GM23338 (cell line): Measurements from ENCODE around the gene RCAN1. TPM values are rescaled to one million over a fixed set of nuclear protein-coding genes. Genes with fewer than 3 reads are reported as not detected.

ENCODE experiments used
- ATAC-seq: fragments of 200-7000 bp; cut with Tn5 transposase; 3 replicates; pipeline ENCODE4 v1.9.1; 2020
- DNase-seq: peaks from one replicate; pipeline ENCODE4 v3.0.0-alpha.2; 2015; ENCODE audit warnings: low spot score
- H2AFZ ChIP-seq: fragments of 200-600 bp; sonication (generic); 2 replicates; pipeline ENCODE4 v1.8.0; 2016; ENCODE audit warnings: antibody characterized with exemption, mild to moderate bottlenecking, moderate library complexity
- H3F3A ChIP-seq: fragments of 200-600 bp; sonication (generic); replicated peaks from 2 replicates; pipeline ENCODE4 v1.8.0; 2017; ENCODE audit warnings: antibody characterized with exemption, mixed run types, low read depth
- H3K27ac ChIP-seq: fragments of 200-600 bp; sonication (generic); 2 replicates; pipeline ENCODE4 v1.6.1; 2016; ENCODE audit warnings: low read depth
- H3K27me3 ChIP-seq: fragments of 200-600 bp; sonication (generic); 2 replicates; pipeline ENCODE4 v1.8.0; 2016; ENCODE audit warnings: mild to moderate bottlenecking, mixed run types, moderate library complexity; ENCODE audit not compliant: insufficient read depth
- H3K36me3 ChIP-seq: fragments of 200-600 bp; sonication (generic); 2 replicates; pipeline ENCODE4 v1.8.0; 2016; ENCODE audit warnings: mild to moderate bottlenecking; ENCODE audit not compliant: insufficient read depth
- H3K4me1 ChIP-seq: fragments of 200-600 bp; sonication (generic); 2 replicates; pipeline ENCODE4 v1.8.0; 2016; ENCODE audit warnings: mild to moderate bottlenecking, moderate library complexity; ENCODE audit not compliant: insufficient read depth
- H3K4me2 ChIP-seq: fragments of 200-600 bp; sonication (generic); 2 replicates; pipeline ENCODE4 v1.7.1; 2017; ENCODE audit warnings: mixed run types
- H3K4me3 ChIP-seq: fragments of 200-600 bp; sonication (generic); 2 replicates; pipeline ENCODE4 v1.6.1; 2016; ENCODE audit warnings: mixed run types
- H3K79me2 ChIP-seq: fragments of 200-600 bp; sonication (generic); replicated peaks from 2 replicates; pipeline ENCODE4 v1.8.0; 2017; ENCODE audit warnings: mild to moderate bottlenecking; ENCODE audit not compliant: insufficient read depth
- H3K9me2 ChIP-seq: fragments of 200-600 bp; sonication (generic); 2 replicates; pipeline ENCODE4 v1.8.0; 2017; ENCODE audit not compliant: insufficient read depth
- H4K20me1 ChIP-seq: fragments of 200-600 bp; sonication (generic); replicated peaks from 2 replicates; pipeline ENCODE4 v1.8.0; 2017; ENCODE audit warnings: mild to moderate bottlenecking; ENCODE audit not compliant: insufficient read depth
- H3K27ac Mint-ChIP-seq: 2 replicates; pipeline ENCODE4 v1.8.0; 2020; ENCODE audit warnings: inconsistent platforms, mild to moderate bottlenecking, moderate library complexity, mixed read lengths
- H3K27me3 Mint-ChIP-seq: 3 replicates; pipeline ENCODE4 v1.8.0; 2022; ENCODE audit warnings: low read depth, mild to moderate bottlenecking, moderate library complexity, mixed read lengths, inconsistent platforms; ENCODE audit not compliant: insufficient read depth, poor library complexity
- H3K36me3 Mint-ChIP-seq: 3 replicates; pipeline ENCODE4 v1.8.0; 2021; ENCODE audit warnings: low read depth, mild to moderate bottlenecking, inconsistent platforms, moderate library complexity, mixed read lengths
- H3K4me1 Mint-ChIP-seq: 3 replicates; pipeline ENCODE4 v1.8.0; 2020; ENCODE audit warnings: mild to moderate bottlenecking, inconsistent platforms, mixed read lengths
- H3K4me3 Mint-ChIP-seq: 3 replicates; pipeline ENCODE4 v1.8.0; 2021; ENCODE audit warnings: moderate library complexity, mild to moderate bottlenecking, inconsistent platforms, mixed read lengths
- H3K9me3 Mint-ChIP-seq: 3 replicates; pipeline ENCODE4 v1.8.0; 2020; ENCODE audit warnings: moderate library complexity, mild to moderate bottlenecking, inconsistent platforms, mixed read lengths
- CREB1 ChIP-seq: fragments of 250-450 bp; sonication (Bioruptor Pico); IDR thresholded peaks from 2 replicates; pipeline ENCODE4 v1.5.0; 2020; ENCODE audit warnings: low read depth, mild to moderate bottlenecking, moderate library complexity
- ETS1 ChIP-seq: IDR thresholded peaks from 2 replicates; pipeline ENCODE4 v1.6.1; 2016; ENCODE audit warnings: antibody characterized with exemption
- EZH2 ChIP-seq: fragments of 200-600 bp; sonication (generic); IDR thresholded peaks from one replicate; pipeline ENCODE4 v1.8.0; 2017; ENCODE audit warnings: antibody characterized with exemption, mild to moderate bottlenecking, low read depth; ENCODE audit not compliant: unreplicated experiment
- EZH2phosphoT487 ChIP-seq: fragments of 200-600 bp; sonication (generic); IDR thresholded peaks from one replicate; pipeline ENCODE4 v1.8.1; 2018; ENCODE audit warnings: antibody characterized with exemption; ENCODE audit not compliant: unreplicated experiment
- JUNB ChIP-seq: IDR thresholded peaks from one replicate; pipeline ENCODE4 v1.6.1; 2016; ENCODE audit warnings: antibody characterized with exemption; ENCODE audit not compliant: unreplicated experiment
- POLR2AphosphoS5 ChIP-seq: IDR thresholded peaks from 2 replicates; pipeline ENCODE4 v1.6.1; 2016; ENCODE audit warnings: antibody characterized with exemption, low read depth
- STAT1 ChIP-seq: IDR thresholded peaks from one replicate; pipeline ENCODE4 v1.6.1; 2016; ENCODE audit warnings: antibody characterized with exemption; ENCODE audit not compliant: unreplicated experiment
- ZNF331 ChIP-seq: fragments of 250-450 bp; sonication (Bioruptor Pico); IDR thresholded peaks from 2 replicates; pipeline ENCODE4 v1.5.0; 2020; ENCODE audit warnings: low read depth, mild to moderate bottlenecking, moderate library complexity
- polyA plus RNA-seq: library from polyadenylated mRNA; unstranded; fragments of >200 nt; fragmentation: Nextera tagmentation; extraction: Ambion mirVana; gene quantifications from 2 replicates; pipeline ENCODE4 v1.2.1, GENCODE V29; 2016
- total RNA-seq: library from RNA; depleted of rRNA; stranded (reverse); fragments of >200 nt; shearing (Covaris generic); gene quantifications from 2 replicates; pipeline ENCODE4 v1.2.3, GENCODE V29; 2014
- TF ChIP-seq, protein P1 (sequence below), 2 experiments: fragments of 200-600 bp in 1 of 2; sonication (generic) in 1 of 2; conservative IDR thresholded peaks; 2 replicates each; pipeline versions ENCODE4 v1.5.1 to v1.6.1; 2016 to 2017; ENCODE audit warnings: antibody characterized with exemption in 2 of 2, low read depth in 2 of 2, mild to moderate bottlenecking in 2 of 2, moderate library complexity in 1 of 2
- TF ChIP-seq, protein P2 (sequence below): IDR thresholded peaks from one replicate; pipeline ENCODE4 v1.6.1; 2018; ENCODE audit warnings: antibody characterized with exemption; ENCODE audit not compliant: unreplicated experiment

Gene RCAN1
- total and polyA plus RNA-seq, 2 experiments from 2014 or later, result 3.7 to 5.2 TPM

DNA sequence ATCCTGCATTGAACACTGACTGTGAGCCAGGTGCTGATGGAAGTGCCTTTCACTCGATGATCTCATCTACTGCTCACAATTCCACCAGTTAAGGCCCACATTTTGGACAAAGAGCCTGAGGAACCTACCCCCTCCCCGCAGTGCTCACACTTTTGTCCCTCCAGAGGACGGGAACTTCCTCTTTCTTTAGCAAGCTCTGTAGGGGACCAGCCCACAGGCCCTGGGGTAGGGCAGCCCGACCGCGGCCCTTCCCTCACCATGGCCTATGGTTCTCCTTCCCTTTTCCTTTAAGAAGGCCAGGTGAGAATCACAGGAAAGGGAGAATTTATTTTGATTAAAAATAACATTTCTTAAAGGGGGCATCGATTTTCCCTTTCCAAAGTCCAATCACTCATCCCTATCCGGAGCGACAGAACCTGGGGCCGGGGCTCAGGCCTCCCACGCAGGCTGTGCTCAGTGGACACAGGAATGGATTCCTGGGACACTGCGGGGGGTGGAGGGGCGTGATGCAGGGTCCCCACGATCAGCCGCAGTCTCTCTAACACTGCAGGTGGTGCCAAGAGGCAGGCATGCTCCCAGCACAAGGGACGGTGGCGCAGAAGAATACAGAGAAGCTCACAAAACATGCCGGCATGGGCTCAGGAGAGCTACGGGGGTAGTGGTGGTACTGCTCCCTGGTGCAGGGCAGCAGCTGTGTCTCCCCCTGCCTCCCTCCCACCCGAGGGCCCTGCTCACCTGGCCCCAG lies 94.0 kb downstream of the RCAN1 start:
- H2AFZ ChIP-seq, result 0 out of 2 replicates have a peak overlapping the region, but pooled peaks have one; percentile 56
- H4K20me1 ChIP-seq, result no peaks in the 10 kb centered on the region
- TF ChIP-seq POLR2AphosphoS5, result no peak
- no peak for TF ChIP-seq EZH2
- TF ChIP-seq ETS1, result no peak
- TF ChIP-seq, protein P1, sequence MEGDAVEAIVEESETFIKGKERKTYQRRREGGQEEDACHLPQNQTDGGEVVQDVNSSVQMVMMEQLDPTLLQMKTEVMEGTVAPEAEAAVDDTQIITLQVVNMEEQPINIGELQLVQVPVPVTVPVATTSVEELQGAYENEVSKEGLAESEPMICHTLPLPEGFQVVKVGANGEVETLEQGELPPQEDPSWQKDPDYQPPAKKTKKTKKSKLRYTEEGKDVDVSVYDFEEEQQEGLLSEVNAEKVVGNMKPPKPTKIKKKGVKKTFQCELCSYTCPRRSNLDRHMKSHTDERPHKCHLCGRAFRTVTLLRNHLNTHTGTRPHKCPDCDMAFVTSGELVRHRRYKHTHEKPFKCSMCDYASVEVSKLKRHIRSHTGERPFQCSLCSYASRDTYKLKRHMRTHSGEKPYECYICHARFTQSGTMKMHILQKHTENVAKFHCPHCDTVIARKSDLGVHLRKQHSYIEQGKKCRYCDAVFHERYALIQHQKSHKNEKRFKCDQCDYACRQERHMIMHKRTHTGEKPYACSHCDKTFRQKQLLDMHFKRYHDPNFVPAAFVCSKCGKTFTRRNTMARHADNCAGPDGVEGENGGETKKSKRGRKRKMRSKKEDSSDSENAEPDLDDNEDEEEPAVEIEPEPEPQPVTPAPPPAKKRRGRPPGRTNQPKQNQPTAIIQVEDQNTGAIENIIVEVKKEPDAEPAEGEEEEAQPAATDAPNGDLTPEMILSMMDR (conservative IDR thresholded peaks at IDR 0.05; ENCODE audit: low read depth in 2 of 2), result no peak
- TF ChIP-seq, protein P2, sequence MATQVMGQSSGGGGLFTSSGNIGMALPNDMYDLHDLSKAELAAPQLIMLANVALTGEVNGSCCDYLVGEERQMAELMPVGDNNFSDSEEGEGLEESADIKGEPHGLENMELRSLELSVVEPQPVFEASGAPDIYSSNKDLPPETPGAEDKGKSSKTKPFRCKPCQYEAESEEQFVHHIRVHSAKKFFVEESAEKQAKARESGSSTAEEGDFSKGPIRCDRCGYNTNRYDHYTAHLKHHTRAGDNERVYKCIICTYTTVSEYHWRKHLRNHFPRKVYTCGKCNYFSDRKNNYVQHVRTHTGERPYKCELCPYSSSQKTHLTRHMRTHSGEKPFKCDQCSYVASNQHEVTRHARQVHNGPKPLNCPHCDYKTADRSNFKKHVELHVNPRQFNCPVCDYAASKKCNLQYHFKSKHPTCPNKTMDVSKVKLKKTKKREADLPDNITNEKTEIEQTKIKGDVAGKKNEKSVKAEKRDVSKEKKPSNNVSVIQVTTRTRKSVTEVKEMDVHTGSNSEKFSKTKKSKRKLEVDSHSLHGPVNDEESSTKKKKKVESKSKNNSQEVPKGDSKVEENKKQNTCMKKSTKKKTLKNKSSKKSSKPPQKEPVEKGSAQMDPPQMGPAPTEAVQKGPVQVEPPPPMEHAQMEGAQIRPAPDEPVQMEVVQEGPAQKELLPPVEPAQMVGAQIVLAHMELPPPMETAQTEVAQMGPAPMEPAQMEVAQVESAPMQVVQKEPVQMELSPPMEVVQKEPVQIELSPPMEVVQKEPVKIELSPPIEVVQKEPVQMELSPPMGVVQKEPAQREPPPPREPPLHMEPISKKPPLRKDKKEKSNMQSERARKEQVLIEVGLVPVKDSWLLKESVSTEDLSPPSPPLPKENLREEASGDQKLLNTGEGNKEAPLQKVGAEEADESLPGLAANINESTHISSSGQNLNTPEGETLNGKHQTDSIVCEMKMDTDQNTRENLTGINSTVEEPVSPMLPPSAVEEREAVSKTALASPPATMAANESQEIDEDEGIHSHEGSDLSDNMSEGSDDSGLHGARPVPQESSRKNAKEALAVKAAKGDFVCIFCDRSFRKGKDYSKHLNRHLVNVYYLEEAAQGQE, result no peak
- no peak for TF ChIP-seq EZH2phosphoT487
- no peak for TF ChIP-seq STAT1
- TF ChIP-seq JUNB, result no peak
- TF ChIP-seq ZNF331 (CRISPR knock-in tag), result no peak
- no peak for TF ChIP-seq CREB1 (CRISPR knock-in tag)
- no peaks in the 10 kb centered on the region for H3K36me3 ChIP-seq
- no peaks in the 10 kb centered on the region for H3K9me2 ChIP-seq
- no peak overlapping the region for H3K4me3 ChIP-seq
- H3K4me2 ChIP-seq, result no peak overlapping the region
- H3K27ac ChIP-seq, result no peak overlapping the region
- H3K27me3 Mint-ChIP-seq, result peaks cover 6% of the 10 kb centered on the region
- peaks cover 61% of the 10 kb centered on the region for H3K4me1 Mint-ChIP-seq
- peaks cover 5% of the 10 kb centered on the region; the same call in 1 of the 2 replicates for H3K27me3 ChIP-seq
- H3K4me1 ChIP-seq, result peaks cover 26% of the 10 kb centered on the region
- ATAC-seq (no peak), DNase-seq (no peak)
- H3K79me2 ChIP-seq, result no peaks in the 10 kb centered on the region
- no peak overlapping the region for H3K27ac Mint-ChIP-seq
- H3K36me3 Mint-ChIP-seq, result no peaks in the 10 kb centered on the region
- H3F3A ChIP-seq, result no peaks in the 10 kb centered on the region
- no peaks in the 10 kb centered on the region for H3K9me3 Mint-ChIP-seq
- H3K4me3 Mint-ChIP-seq, result no peak overlapping the region
